MV-4-11 (cell line): ENCODE measurements around the gene ATXN7.

Source experiments
- DNase-seq: peaks from one replicate; lab custom pipeline; 2025; lab: John Stamatoyannopoulos, UW

The ATXN7 gene

GRCh38 chr3:63934041-63934866 lies 70.6 kb downstream of the ATXN7 start:
- DNase-seq, result peak; percentile 97

- no peak for DNase-seq
These were observed 73.3 kb downstream of the ATXN7 start for GRCh38 chr3:63936925-63937324.

GRCh38 chr3:63937661-63938651 lies 74.3 kb downstream of the ATXN7 start:
- DNase-seq, result peak; percentile 96

- DNase-seq, result no peak
These were observed 76.7 kb downstream of the ATXN7 start for GRCh38 chr3:63940389-63940757.

DNA sequence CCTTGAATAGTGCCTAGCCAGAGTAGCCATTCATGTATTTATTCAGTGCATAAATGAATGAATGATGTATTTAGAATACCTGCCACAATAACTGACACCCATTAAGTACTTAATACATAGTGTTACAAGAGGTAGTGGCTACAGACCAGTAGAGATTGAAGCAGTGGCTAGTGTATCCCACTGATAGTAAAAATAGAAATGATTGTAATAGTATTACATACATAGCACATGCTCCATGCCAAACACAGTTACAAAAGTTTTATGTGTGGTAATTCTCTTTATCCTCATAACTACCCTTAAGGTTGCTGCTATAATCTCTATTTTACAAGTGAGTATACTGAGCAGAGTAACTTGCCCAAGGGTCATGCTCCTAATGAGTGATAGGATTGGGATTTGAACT lies 78.9 kb downstream of the ATXN7 start:
- DNase-seq, result no peak

DNA sequence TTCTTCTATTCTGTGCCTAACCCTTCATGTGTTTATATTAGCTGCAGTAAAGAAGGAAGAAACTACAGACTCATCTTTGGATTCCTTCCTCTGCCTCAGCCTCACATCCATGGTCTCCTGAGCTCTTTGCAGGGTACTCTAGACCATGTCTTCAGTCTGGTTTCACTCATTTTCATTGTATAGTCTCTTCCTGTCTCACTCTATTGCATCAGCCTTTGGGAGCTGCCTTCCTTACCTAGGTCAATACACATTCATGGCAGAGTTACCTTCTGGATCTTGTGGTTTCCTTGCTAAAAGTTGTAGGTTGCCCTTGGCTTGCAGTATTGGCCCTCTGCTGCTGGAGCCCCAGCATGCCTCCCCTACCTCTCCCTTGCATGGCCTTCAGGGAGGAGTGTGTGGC lies 80.0 kb downstream of the ATXN7 start:
- DNase-seq, result no peak

GRCh38 chr3:63945558-63946096 lies 82.0 kb downstream of the ATXN7 start:
- DNase-seq, result no peak

GRCh38 chr3:63946753-63947152 lies 83.1 kb downstream of the ATXN7 start:
- DNase-seq, result no peak

DNA sequence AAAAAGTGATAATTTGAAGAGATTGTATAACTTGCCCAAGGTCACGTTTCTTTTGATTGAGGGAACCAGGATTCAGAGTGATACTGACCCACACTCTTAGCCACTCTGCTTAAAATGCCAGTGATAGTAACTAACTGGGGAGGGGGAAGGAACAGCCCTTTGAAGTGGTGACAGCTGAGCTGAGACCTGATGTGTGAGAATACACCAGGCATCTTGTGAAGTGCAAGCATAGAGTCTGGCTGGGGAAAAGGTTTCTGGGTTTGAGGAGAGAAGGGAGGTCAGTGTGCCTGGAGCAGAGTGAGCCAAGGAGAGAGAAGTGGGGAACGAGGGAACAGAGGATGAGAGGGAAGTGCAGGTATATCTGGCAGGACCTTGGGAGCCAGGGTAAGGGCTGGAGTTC lies 83.9 kb downstream of the ATXN7 start:
- no peak for DNase-seq

- no peak for DNase-seq
These were observed 85.3 kb downstream of the ATXN7 start for GRCh38 chr3:63949005-63949404.

DNA sequence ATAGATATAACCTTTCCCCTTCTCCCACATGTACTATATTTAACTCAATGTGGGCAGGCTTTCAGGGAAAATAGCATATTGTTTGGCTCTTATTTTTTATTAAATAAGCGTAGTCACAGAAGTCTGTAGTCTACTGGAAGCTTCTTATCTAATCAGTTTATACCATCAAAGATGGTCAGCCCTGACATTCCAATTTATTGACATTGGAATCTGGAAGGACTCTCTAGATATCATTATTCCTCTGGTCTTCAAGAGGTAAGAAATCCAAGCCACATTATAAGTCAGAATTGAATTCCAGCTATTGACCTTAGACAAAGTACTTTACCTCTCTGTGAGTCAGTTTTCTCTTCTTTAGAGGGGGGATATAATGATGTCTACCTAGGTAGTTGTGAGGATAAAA lies 87.0 kb downstream of the ATXN7 start:
- no peak for DNase-seq

DNA sequence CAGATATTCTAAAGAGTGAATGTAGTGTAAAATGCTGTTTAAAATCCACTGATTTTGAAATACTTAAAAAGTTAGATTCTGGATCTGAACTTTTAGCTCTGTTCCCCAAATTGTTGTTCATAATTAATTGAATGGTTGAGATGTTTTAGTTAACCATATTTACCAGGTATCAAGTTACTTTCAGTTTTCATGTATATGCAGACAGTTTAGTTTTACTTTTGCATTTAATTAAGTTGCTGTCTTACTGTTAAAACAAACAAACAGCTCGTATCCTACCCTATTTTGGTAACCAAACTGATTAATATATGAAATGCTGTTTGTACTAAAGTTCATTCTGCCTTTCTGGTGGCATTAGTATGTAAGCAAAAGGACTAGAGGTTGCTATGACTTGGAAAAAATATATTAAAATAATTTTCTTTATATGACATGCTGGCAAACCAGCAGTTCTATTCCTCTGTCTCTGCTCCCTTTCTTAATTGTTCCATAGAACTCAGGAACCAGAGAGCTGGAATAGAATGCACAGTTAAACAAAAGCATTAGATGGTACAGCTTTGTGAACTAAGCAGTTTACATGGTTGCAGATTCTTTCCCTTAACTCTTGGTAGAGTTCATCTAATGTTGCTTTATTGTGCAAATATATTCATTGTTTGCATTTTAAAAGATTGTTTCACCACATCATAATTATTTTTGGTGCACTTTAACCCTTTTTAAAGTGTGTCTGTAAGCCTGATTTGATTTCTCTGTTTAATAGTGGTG lies 88.0 kb downstream of the ATXN7 start:
- no peak for DNase-seq

DNA sequence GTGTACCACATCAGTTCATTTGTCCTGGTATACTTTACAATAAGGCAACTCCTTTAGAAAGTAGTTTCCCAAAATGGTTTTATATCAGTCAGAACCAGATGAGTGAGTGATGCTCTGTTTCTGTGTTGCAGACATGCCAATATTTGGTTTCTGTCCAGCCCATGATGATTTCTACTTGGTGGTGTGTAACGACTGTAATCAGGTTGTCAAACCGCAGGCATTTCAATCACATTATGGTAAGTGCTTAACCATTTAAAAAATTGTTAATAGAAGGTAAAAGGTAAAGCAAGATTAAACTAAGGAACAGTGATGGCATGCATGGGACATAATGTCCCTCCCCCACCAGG lies 88.6 kb downstream of the ATXN7 start:
- DNase-seq, result no peak

GRCh38 chr3:63954182-63954581 lies 90.5 kb downstream of the ATXN7 start:
- no peak for DNase-seq

DNA sequence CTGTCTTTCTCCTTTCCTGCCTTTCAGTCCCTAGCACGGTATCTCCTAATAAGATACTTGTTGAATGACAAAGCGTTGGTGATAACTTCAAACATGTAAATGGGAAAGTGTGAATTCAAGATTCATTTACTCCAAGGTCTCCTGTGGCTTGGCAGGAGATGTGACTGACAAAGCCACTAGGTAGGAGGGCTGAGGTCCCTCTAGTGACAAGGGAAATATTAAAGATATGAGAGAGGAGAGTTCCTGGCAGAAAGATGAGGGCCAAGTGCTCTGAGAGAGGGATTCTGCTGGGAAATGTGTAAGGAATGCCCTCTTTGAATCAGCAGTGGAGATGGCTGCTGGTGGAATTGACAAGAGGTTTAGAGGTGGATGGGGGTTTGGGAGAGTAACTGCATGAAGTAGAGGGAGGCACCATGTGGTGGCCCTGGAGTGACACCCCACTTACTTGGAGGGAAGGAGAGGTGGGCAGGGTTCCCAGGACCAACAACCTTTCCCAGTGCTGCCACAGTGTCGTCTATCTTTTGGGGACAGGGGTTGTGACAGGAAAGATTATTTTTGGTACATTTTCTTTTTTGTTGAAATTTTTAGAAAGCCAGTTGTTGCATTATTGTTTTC lies 91.5 kb downstream of the ATXN7 start:
- DNase-seq, result no peak

DNA sequence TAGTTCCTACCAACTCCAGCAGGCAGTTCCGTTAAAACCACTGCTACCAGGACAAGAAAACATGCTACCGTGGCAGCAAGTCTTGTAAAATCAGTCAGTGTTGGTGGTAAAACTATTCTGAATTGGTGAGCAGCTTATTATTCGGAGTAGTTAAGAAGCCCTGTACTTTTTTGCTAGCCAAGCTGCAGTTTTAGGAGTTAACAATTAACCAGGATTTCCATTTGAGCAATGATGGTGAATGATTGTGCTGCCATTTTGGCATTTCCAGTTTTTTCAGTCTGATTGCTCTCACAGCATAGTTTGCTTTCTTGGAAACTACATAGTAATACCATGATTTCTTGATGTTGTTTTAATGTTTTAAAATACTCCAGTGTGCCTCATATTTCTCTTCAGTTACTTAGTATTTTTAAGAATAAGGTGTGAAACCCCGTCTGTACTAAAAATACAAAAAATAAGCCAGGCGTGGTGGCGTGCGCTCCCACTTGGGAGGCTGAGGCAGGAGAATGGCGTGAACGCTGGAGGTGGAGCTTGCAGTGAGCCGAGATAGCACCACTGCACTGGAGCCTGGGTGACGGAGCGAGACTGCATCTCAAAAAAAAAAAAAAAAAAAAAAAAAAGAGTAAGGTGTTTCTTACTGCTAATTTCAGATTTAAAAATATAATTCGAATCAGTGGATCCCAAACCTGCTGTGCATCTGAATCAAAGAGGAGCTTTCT lies 92.3 kb downstream of the ATXN7 start:
- no peak for DNase-seq

GRCh38 chr3:63959146-63959545 lies 95.5 kb downstream of the ATXN7 start:
- DNase-seq, result no peak

GRCh38 chr3:63960048-63960711 lies 96.5 kb downstream of the ATXN7 start:
- DNase-seq, result peak; percentile 44

GRCh38 chr3:63961891-63962290 lies 98.2 kb downstream of the ATXN7 start:
- no peak for DNase-seq

- DNase-seq, result no peak
These were observed 99.8 kb downstream of the ATXN7 start for GRCh38 chr3:63963496-63963895.
